ENCODE results near the gene FARP2. TPM values are rescaled to one million over a fixed set of nuclear protein-coding genes. Genes with fewer than 3 reads are reported as not detected.

FARP2 gene
- total RNA-seq, 1 donor from 2014 or later = 67.7 TPM

GRCh38 chr2:241363426-241363825, 7.3 kb downstream of the FARP2 start:
- DNase-seq = no peak
- Mint-ChIP-seq H3K9me3 (ENCODE audit: unreplicated experiment) (no peaks in the 10 kb centered on the region), H3K36me3 (ENCODE audit: unreplicated experiment) (no peaks in the 10 kb centered on the region), H3K4me3 (ENCODE audit: unreplicated experiment) (no peak overlapping the region), H3K4me1 (ENCODE audit: low read depth, unreplicated experiment) (peaks cover 54% of the 10 kb centered on the region), H3K27ac (ENCODE audit: unreplicated experiment) (peak overlapping the region; percentile 15), H3K27me3 (ENCODE audit: unreplicated experiment) (no peaks in the 10 kb centered on the region)
- no peak for TF ChIP-seq CTCF (IDR thresholded peaks at IDR 0.05; ENCODE audit: partially characterized antibody, unreplicated experiment)

GRCh38 chr2:241364781-241365180, 8.7 kb downstream of the FARP2 start:
- DNase-seq = no peak
- no peak overlapping the region for H3K4me3 Mint-ChIP-seq (ENCODE audit: unreplicated experiment)
- H3K4me1 Mint-ChIP-seq (ENCODE audit: low read depth, unreplicated experiment) = peaks cover 50% of the 10 kb centered on the region
- no peaks in the 10 kb centered on the region for H3K9me3 Mint-ChIP-seq (ENCODE audit: unreplicated experiment)
- no peaks in the 10 kb centered on the region for H3K27me3 Mint-ChIP-seq (ENCODE audit: unreplicated experiment)
- TF ChIP-seq CTCF (IDR thresholded peaks at IDR 0.05; ENCODE audit: partially characterized antibody, unreplicated experiment) = no peak
- no peaks in the 10 kb centered on the region for H3K36me3 Mint-ChIP-seq (ENCODE audit: unreplicated experiment)
- no peak overlapping the region for H3K27ac Mint-ChIP-seq (ENCODE audit: unreplicated experiment)

GRCh38 chr2:241366678-241367077, 10.6 kb downstream of the FARP2 start:
- Mint-ChIP-seq H3K9me3 (ENCODE audit: unreplicated experiment) (no peaks in the 10 kb centered on the region), H3K4me1 (ENCODE audit: low read depth, unreplicated experiment) (peaks cover 42% of the 10 kb centered on the region), H3K27ac (ENCODE audit: unreplicated experiment) (peak overlapping the region; percentile 10), H3K4me3 (ENCODE audit: unreplicated experiment) (peak overlapping the region; percentile 9), H3K27me3 (ENCODE audit: unreplicated experiment) (no peaks in the 10 kb centered on the region), H3K36me3 (ENCODE audit: unreplicated experiment) (no peaks in the 10 kb centered on the region)
- TF ChIP-seq CTCF (IDR thresholded peaks at IDR 0.05; ENCODE audit: partially characterized antibody, unreplicated experiment) = no peak
- DNase-seq = no peak

GRCh38 chr2:241368643-241369042, 12.6 kb downstream of the FARP2 start:
- no peaks in the 10 kb centered on the region for H3K36me3 Mint-ChIP-seq (ENCODE audit: unreplicated experiment)
- H3K4me3 Mint-ChIP-seq (ENCODE audit: unreplicated experiment) = no peak overlapping the region
- H3K27ac Mint-ChIP-seq (ENCODE audit: unreplicated experiment) = peak overlapping the region; percentile 21
- TF ChIP-seq CTCF (IDR thresholded peaks at IDR 0.05; ENCODE audit: partially characterized antibody, unreplicated experiment) = no peak
- peaks cover 3% of the 10 kb centered on the region for H3K27me3 Mint-ChIP-seq (ENCODE audit: unreplicated experiment)
- H3K4me1 Mint-ChIP-seq (ENCODE audit: low read depth, unreplicated experiment) = peaks cover 47% of the 10 kb centered on the region
- no peak for DNase-seq
- H3K9me3 Mint-ChIP-seq (ENCODE audit: unreplicated experiment) = peaks cover 5% of the 10 kb centered on the region

GRCh38 chr2:241372361-241372992, 16.4 kb downstream of the FARP2 start:
- peak; percentile 21 for DNase-seq
- no peak for TF ChIP-seq CTCF (IDR thresholded peaks at IDR 0.05; ENCODE audit: partially characterized antibody, unreplicated experiment)
- peak overlapping the region; percentile 96 for H3K27ac Mint-ChIP-seq (ENCODE audit: unreplicated experiment)
- peak overlapping the region; percentile 22 for H3K4me3 Mint-ChIP-seq (ENCODE audit: unreplicated experiment)
- H3K4me1 Mint-ChIP-seq (ENCODE audit: low read depth, unreplicated experiment) = peaks cover 32% of the 10 kb centered on the region
- peaks cover 3% of the 10 kb centered on the region for H3K27me3 Mint-ChIP-seq (ENCODE audit: unreplicated experiment)
- peaks cover 6% of the 10 kb centered on the region for H3K36me3 Mint-ChIP-seq (ENCODE audit: unreplicated experiment)
- H3K9me3 Mint-ChIP-seq (ENCODE audit: unreplicated experiment) = peaks cover 9% of the 10 kb centered on the region
